Colonic mucosa (tissue), 4 donors: Measurements from ENCODE around the gene ABI1. TPM values are rescaled to one million over a fixed set of nuclear protein-coding genes. Genes with fewer than 3 reads are reported as not detected.

Experiments
- DNase-seq: peaks from one replicate; pipeline ENCODE4 v3.0.0-alpha.2; 2020
- H3K27ac ChIP-seq: fragments of 200-600 bp; one replicate; pipeline ENCODE4 v1.8.0; 2021
- H3K27me3 ChIP-seq: fragments of 200-600 bp; one replicate; pipeline ENCODE4 v1.8.0; 2021
- H3K36me3 ChIP-seq: fragments of 200-600 bp; one replicate; pipeline ENCODE4 v1.8.0; 2021
- H3K4me1 ChIP-seq: fragments of 200-600 bp; one replicate; pipeline ENCODE4 v1.8.0; 2021; ENCODE audit warnings: mild to moderate bottlenecking
- H3K4me3 ChIP-seq: fragments of 200-600 bp; one replicate; pipeline ENCODE4 v1.8.0; 2021
- H3K9ac ChIP-seq, 2 donors: one replicate each; pipeline ENCODE4 v1.7.0; 2013; ENCODE audit warnings: control low read depth in 2 of 2, low read depth in 2 of 2, low read length in 2 of 2
- H3K9me3 ChIP-seq: fragments of 200-600 bp; one replicate; pipeline ENCODE4 v1.8.0; 2021
- CTCF ChIP-seq: fragments of 200-600 bp; IDR thresholded peaks from one replicate; pipeline ENCODE4 v1.8.0; 2022; ENCODE audit warnings: antibody characterized with exemption, mild to moderate bottlenecking
- intact Hi-C: fragments of 100-400 bp; cut with DNase I; formaldehyde crosslinking; loops from one replicate; pipeline ENCODE4 v1.14.1; 2022
- total RNA-seq, 2 donors: library from RNA; stranded (reverse); fragmentation: NEBNext Ultra II Directional in 1 of 2; extraction: Animal tissue kit (Norgen Biotek cat#: 25700) in 1 of 2; gene quantifications; one replicate each; pipeline ENCODE4 v1.2.1, GENCODE V29; 2021
- donor health status: healthy.
- donor health status: DM: no; HTN: no; CAD: no.
- donor health status: DM: no; HTN: no; CAD: no.

Gene ABI1
- total RNA-seq, 2 donors from 2014 or later, result 45.6 to 65.3 TPM

- Histone ChIP-seq H3K27me3 (no peaks in the 10 kb centered on the region), H3K9me3 (no peaks in the 10 kb centered on the region), H3K27ac (no peak overlapping the region), H3K36me3 (no peaks in the 10 kb centered on the region), H3K9ac (no peak overlapping the region), H3K4me1 (no peaks in the 10 kb centered on the region), H3K4me3 (no peak overlapping the region)
- DNase-seq, result no peak
- intact Hi-C loops, result no loop called here
- TF ChIP-seq CTCF, result no peak
Observed at GRCh38 chr10:26832960-26833359, 27.8 kb downstream of the ABI1 start.

GRCh38 chr10:26831936-26832335, 28.8 kb downstream of the ABI1 start:
- no peak for TF ChIP-seq CTCF
- Histone ChIP-seq H3K9ac (no peak overlapping the region), H3K27ac (no peak overlapping the region), H3K36me3 (no peaks in the 10 kb centered on the region), H3K4me1 (no peaks in the 10 kb centered on the region), H3K27me3 (no peaks in the 10 kb centered on the region), H3K4me3 (no peak overlapping the region), H3K9me3 (no peaks in the 10 kb centered on the region)
- intact Hi-C loops, result no loop called here
- no peak for DNase-seq

GRCh38 chr10:26829810-26830515, 30.8 kb downstream of the ABI1 start:
- no peak for TF ChIP-seq CTCF
- H3K27ac ChIP-seq, result no peak overlapping the region
- intact Hi-C loops, result no loop called here
- no peaks in the 10 kb centered on the region for H3K4me1 ChIP-seq
- no peaks in the 10 kb centered on the region for H3K36me3 ChIP-seq
- no peak for DNase-seq
- no peaks in the 10 kb centered on the region for H3K27me3 ChIP-seq
- H3K9ac ChIP-seq, result no peak overlapping the region
- no peaks in the 10 kb centered on the region for H3K9me3 ChIP-seq
- no peak overlapping the region for H3K4me3 ChIP-seq

- no peaks in the 10 kb centered on the region for H3K4me1 ChIP-seq
- no peaks in the 10 kb centered on the region for H3K27me3 ChIP-seq
- H3K36me3 ChIP-seq, result peaks cover 3% of the 10 kb centered on the region
- no peak overlapping the region for H3K4me3 ChIP-seq
- TF ChIP-seq CTCF, result no peak
- H3K9ac ChIP-seq, result no peak overlapping the region
- H3K27ac ChIP-seq, result no peak overlapping the region
- H3K9me3 ChIP-seq, result no peaks in the 10 kb centered on the region
- DNase-seq, result no peak
- intact Hi-C loops, result no loop called here
Observed at GRCh38 chr10:26824015-26824690, 36.6 kb downstream of the ABI1 start.

- no peak overlapping the region for H3K4me3 ChIP-seq
- H3K4me1 ChIP-seq, result no peaks in the 10 kb centered on the region
- peaks cover 3% of the 10 kb centered on the region for H3K36me3 ChIP-seq
- H3K9me3 ChIP-seq, result no peaks in the 10 kb centered on the region
- H3K27ac ChIP-seq, result no peak overlapping the region
- TF ChIP-seq CTCF, result no peak
- DNase-seq, result no peak
- intact Hi-C loops, result no loop called here
- no peaks in the 10 kb centered on the region for H3K27me3 ChIP-seq
- H3K9ac ChIP-seq, result no peak overlapping the region
Observed at GRCh38 chr10:26821699-26822570, 38.8 kb downstream of the ABI1 start.
